ENCODE results near the gene SOX1. TPM values are rescaled to one million over a fixed set of nuclear protein-coding genes. Genes with fewer than 3 reads are reported as not detected.

Gene SOX1
- polyA plus RNA-seq, 1 of the 3 experiments (the other 2 are of a cell fraction): not detected

DNA sequence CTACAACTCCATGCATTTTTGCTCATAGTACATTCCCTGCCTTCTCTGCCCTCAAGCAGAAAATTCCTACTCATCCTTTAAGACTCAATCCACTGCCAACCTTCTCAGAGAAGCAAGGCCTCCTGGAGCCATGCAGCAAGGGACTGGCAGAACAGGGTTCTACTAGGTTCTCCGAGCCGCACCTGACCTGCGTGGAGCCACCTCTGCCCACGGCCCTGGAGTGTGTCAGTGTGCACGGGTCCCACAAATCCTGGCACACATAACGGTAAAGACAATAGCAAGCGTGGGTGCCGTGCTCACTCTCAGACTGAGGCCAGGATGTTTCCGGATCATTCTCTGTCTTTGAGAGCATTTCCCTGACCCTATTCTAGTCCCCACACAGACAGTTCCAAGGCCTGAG, 30.0 kb downstream of the SOX1 start:
- no peak for DNase-seq
- no peak overlapping the region for H3K9ac ChIP-seq
- H3K27me3 ChIP-seq (ENCODE audit: insufficient read depth): peaks cover 32% of the 10 kb centered on the region; the same call in 1 of the 2 replicates
- TF ChIP-seq CTCF (IDR thresholded peaks at IDR 0.05) (no peak), RAD21 (IDR thresholded peaks at IDR 0.05; ENCODE audit: low read length) (no peak), SIN3A (IDR thresholded peaks at IDR 0.05; ENCODE audit: borderline replicate concordance, low read depth, low read length) (no peak), USF1 (IDR thresholded peaks at IDR 0.05; ENCODE audit: borderline replicate concordance, low read depth) (no peak), FOSL2 (IDR thresholded peaks at IDR 0.05; ENCODE audit: borderline replicate concordance, low read depth) (no peak), RXRA (IDR thresholded peaks at IDR 0.05; ENCODE audit: borderline replicate concordance, low read depth) (no peak), GATA2 (CRISPR knock-in tag; IDR thresholded peaks at IDR 0.05) (no peak)
- WGBS (ENCODE audit: low lambda C conversion rate): 4% methylated on average over 7 of the region's 9 CpGs
- H3K4me1 ChIP-seq (ENCODE audit: control insufficient read depth in 1 of 2, insufficient read depth in 2 of 2, low read depth in 1 of 2, low read length in 1 of 2): no peaks in the 10 kb centered on the region; a peak in 1 of 4 replicates
- no peaks in the 10 kb centered on the region for H3K9me2 ChIP-seq
- no peak overlapping the region for H3K4me3 ChIP-seq (ENCODE audit: low read depth in 2 of 2, low read length in 1 of 2)
- H3F3A ChIP-seq (replicated peaks; ENCODE audit: insufficient read depth): no peaks in the 10 kb centered on the region
- H3K36me3 ChIP-seq (replicated peaks in 1 of 2; ENCODE audit: control insufficient read depth in 1 of 2, insufficient read depth in 2 of 2, low read length in 1 of 2): no peaks in the 10 kb centered on the region
- H2AFZ ChIP-seq (ENCODE audit: low read depth): no peak overlapping the region
- H3K27ac ChIP-seq (ENCODE audit: low read depth in 2 of 2, low read length in 1 of 2): no peak overlapping the region
- CTCF ChIA-PET: no interaction called here
- H3K79me2 ChIP-seq (ENCODE audit: insufficient read depth): no peaks in the 10 kb centered on the region
- H3K9me3 ChIP-seq: no peaks in the 10 kb centered on the region
- peak overlapping the region; percentile 21; the same call in 1 of the 2 replicates for H3K4me2 ChIP-seq
- POLR2A ChIA-PET: no interaction called here
- no peaks in the 10 kb centered on the region for H4K20me1 ChIP-seq (ENCODE audit: insufficient read depth)

- no peak for DNase-seq
Observed at GRCh38 chr13:112097770-112098169, 30.8 kb downstream of the SOX1 start.

More at GRCh38 chr13:112097770-112098169, 30.8 kb downstream of the SOX1 start:
- H3F3A ChIP-seq (replicated peaks; ENCODE audit: insufficient read depth): no peaks in the 10 kb centered on the region
- no peak overlapping the region for H3K4me3 ChIP-seq (ENCODE audit: low read depth in 2 of 2, low read length in 1 of 2)
- H3K4me1 ChIP-seq (ENCODE audit: control insufficient read depth in 1 of 2, insufficient read depth in 2 of 2, low read depth in 1 of 2, low read length in 1 of 2): no peaks in the 10 kb centered on the region; a peak in 1 of 4 replicates
- H3K27ac ChIP-seq (ENCODE audit: low read depth in 2 of 2, low read length in 1 of 2): no peak overlapping the region
- no peaks in the 10 kb centered on the region for H3K79me2 ChIP-seq (ENCODE audit: insufficient read depth)
- no peaks in the 10 kb centered on the region for H3K9me2 ChIP-seq
- no peaks in the 10 kb centered on the region for H3K36me3 ChIP-seq (replicated peaks in 1 of 2; ENCODE audit: control insufficient read depth in 1 of 2, insufficient read depth in 2 of 2, low read length in 1 of 2)
- no peak overlapping the region for H3K9ac ChIP-seq
- H2AFZ ChIP-seq (ENCODE audit: low read depth): no peak overlapping the region
- H3K27me3 ChIP-seq (ENCODE audit: insufficient read depth): peaks cover 41% of the 10 kb centered on the region; the same call in 1 of the 2 replicates
- ChIA-PET POLR2A (no interaction called here), CTCF (no interaction called here)
- H3K4me2 ChIP-seq: no peak overlapping the region
- H3K9me3 ChIP-seq: no peaks in the 10 kb centered on the region
- TF ChIP-seq CTCF (IDR thresholded peaks at IDR 0.05) (no peak), FOXM1 (IDR thresholded peaks at IDR 0.05; ENCODE audit: low read depth) (no peak), SMC3 (IDR thresholded peaks at IDR 0.05; ENCODE audit: low read depth, low read length) (no peak), SIN3A (IDR thresholded peaks at IDR 0.05; ENCODE audit: borderline replicate concordance, low read depth, low read length) (no peak), RXRA (IDR thresholded peaks at IDR 0.05; ENCODE audit: borderline replicate concordance, low read depth) (no peak), NFIC (IDR thresholded peaks at IDR 0.05; ENCODE audit: borderline replicate concordance) (no peak), EZH2phosphoT487 (IDR thresholded peaks at IDR 0.05; ENCODE audit: borderline replicate concordance, low read depth) (no peak), REST (IDR thresholded peaks at IDR 0.05; ENCODE audit: low read depth, low read length) (no peak)
- TF ChIP-seq, protein P1, sequence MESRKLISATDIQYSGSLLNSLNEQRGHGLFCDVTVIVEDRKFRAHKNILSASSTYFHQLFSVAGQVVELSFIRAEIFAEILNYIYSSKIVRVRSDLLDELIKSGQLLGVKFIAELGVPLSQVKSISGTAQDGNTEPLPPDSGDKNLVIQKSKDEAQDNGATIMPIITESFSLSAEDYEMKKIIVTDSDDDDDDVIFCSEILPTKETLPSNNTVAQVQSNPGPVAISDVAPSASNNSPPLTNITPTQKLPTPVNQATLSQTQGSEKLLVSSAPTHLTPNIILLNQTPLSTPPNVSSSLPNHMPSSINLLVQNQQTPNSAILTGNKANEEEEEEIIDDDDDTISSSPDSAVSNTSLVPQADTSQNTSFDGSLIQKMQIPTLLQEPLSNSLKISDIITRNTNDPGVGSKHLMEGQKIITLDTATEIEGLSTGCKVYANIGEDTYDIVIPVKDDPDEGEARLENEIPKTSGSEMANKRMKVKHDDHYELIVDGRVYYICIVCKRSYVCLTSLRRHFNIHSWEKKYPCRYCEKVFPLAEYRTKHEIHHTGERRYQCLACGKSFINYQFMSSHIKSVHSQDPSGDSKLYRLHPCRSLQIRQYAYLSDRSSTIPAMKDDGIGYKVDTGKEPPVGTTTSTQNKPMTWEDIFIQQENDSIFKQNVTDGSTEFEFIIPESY (IDR thresholded peaks at IDR 0.05; ENCODE audit: borderline replicate concordance, low read depth): no peak
- 6% methylated on average over 10 of the region's 10 CpGs for WGBS (ENCODE audit: low lambda C conversion rate)
- no peaks in the 10 kb centered on the region for H4K20me1 ChIP-seq (ENCODE audit: insufficient read depth)
